Small intestine (tissue), 7 donors: Measurements from ENCODE around the gene DUOX1. TPM values are rescaled to one million over a fixed set of nuclear protein-coding genes. Genes with fewer than 3 reads are reported as not detected.

Experiments used
- DNase-seq, 2 donors: peaks; one replicate each; pipeline versions ENCODE4 v3.0.0 to v3.0.0-alpha.2; 2013
- FAIRE-seq: peaks from 2 replicates; lab custom pipeline; 2012; peaks lifted over from hg19 to GRCh38; lab: Jason Lieb, UNC
- H3K27ac ChIP-seq, 3 donors: one replicate each; pipeline ENCODE4 v1.5.1; 2013; ENCODE audit warnings: low read length in 2 of 3, mild to moderate bottlenecking in 2 of 3, control low read depth in 1 of 3, inconsistent platforms in 1 of 3, low read depth in 1 of 3, moderate library complexity in 1 of 3
- H3K27me3 ChIP-seq, 3 donors: one replicate each; pipeline ENCODE4 v1.6.1; 2013; ENCODE audit warnings: low read length in 3 of 3, inconsistent platforms in 1 of 3; ENCODE audit not compliant: control insufficient read depth in 3 of 3, insufficient read depth in 3 of 3
- H3K36me3 ChIP-seq, 3 donors: one replicate each; pipeline ENCODE4 v1.6.1; 2013; ENCODE audit warnings: low read length in 3 of 3, inconsistent platforms in 1 of 3, low read depth in 1 of 3, mild to moderate bottlenecking in 1 of 3, moderate library complexity in 1 of 3; ENCODE audit not compliant: control insufficient read depth in 3 of 3, insufficient read depth in 2 of 3
- H3K4me1 ChIP-seq, 3 donors: one replicate each; pipeline ENCODE4 v1.6.1; 2013; ENCODE audit warnings: low read length in 2 of 3, inconsistent platforms in 1 of 3, low read depth in 1 of 3, mild to moderate bottlenecking in 1 of 3, moderate library complexity in 1 of 3; ENCODE audit not compliant: control insufficient read depth in 3 of 3, insufficient read depth in 2 of 3
- H3K4me3 ChIP-seq, 3 donors: one replicate each; pipeline ENCODE4 v1.5.1; 2013; ENCODE audit warnings: low read length in 3 of 3, control low read depth in 1 of 3, inconsistent platforms in 1 of 3, low read depth in 1 of 3, mild to moderate bottlenecking in 1 of 3, moderate library complexity in 1 of 3
- H3K9me3 ChIP-seq, 2 donors: one replicate each; pipeline ENCODE4 v1.6.1; 2013; ENCODE audit warnings: low read depth in 1 of 2, low read length in 1 of 2; ENCODE audit not compliant: control insufficient read depth in 2 of 2, insufficient read depth in 1 of 2
- WGBS, 3 donors: extraction: QIAGEN DNeasy Blood & Tissue Kit; methylation state at CpG; one replicate each; pipeline ENCODE4 v1.1.7; 2013; 5-methylcytosine and 5-hydroxymethylcytosine counted together
- polyA plus RNA-seq, 4 donors: library from polyadenylated mRNA; stranded (reverse) in 3 of 4; unstranded in 1 of 4; fragments of 200-250 nt in 3 of 4; fragments of 120-200 nt in 1 of 4; gene quantifications; one replicate each; pipeline versions ENCODE4 v1.2.1 to v1.2.3, GENCODE V29; 2013
- donor health status: healthy with polysubstance abuse.
- donor health status: control.
- donor health status: control.
- donor health status: Bipolar disorder and iron deficiency.
- donor health status: healthy.

Gene DUOX1
- polyA plus RNA-seq, 4 donors: 0.33 to 2.5 (median 0.67) TPM; not detected in 1

GRCh38 chr15:45091161-45091560 lies 38.6 kb upstream of the DUOX1 start:
- peaks cover 0 to 25% (median 0%) of the 10 kb centered on the region in 3 donors for H3K27me3 ChIP-seq
- H3K36me3 ChIP-seq: no peaks in the 10 kb centered on the region
- H3K4me1 ChIP-seq: no peaks in the 10 kb centered on the region
- H3K27ac ChIP-seq: no peak overlapping the region
- no peaks in the 10 kb centered on the region for H3K9me3 ChIP-seq
- FAIRE-seq (no peak), DNase-seq (no peak)
- H3K4me3 ChIP-seq: no peak overlapping the region
- WGBS, 3 donors: 55 to 61% (median 61%) methylated on average over 7 of the region's 7 CpGs

GRCh38 chr15:45091576-45091975 lies 38.2 kb upstream of the DUOX1 start:
- Histone ChIP-seq H3K9me3 (no peaks in the 10 kb centered on the region), H3K36me3 (no peaks in the 10 kb centered on the region), H3K27me3 (peaks cover 0 to 25% (median 0%) of the 10 kb centered on the region in 3 donors), H3K4me1 (no peaks in the 10 kb centered on the region), H3K4me3 (no peak overlapping the region), H3K27ac (no peak overlapping the region)
- no peak for FAIRE-seq
- WGBS, 3 donors: 79 to 93% (median 86%) methylated on average over 2 of the region's 2 CpGs
- DNase-seq: no peak

GRCh38 chr15:45093013-45093412 lies 36.8 kb upstream of the DUOX1 start:
- H3K4me3 ChIP-seq: no peak overlapping the region
- H3K4me1 ChIP-seq: no peaks in the 10 kb centered on the region
- H3K9me3 ChIP-seq: no peaks in the 10 kb centered on the region
- FAIRE-seq (no peak), DNase-seq (no peak)
- WGBS, 3 donors: 82 to 91% (median 89%) methylated on average over 4 of the region's 4 CpGs
- H3K36me3 ChIP-seq: no peaks in the 10 kb centered on the region
- H3K27ac ChIP-seq: no peak overlapping the region
- H3K27me3 ChIP-seq: peaks cover 0 to 13% (median 0%) of the 10 kb centered on the region in 3 donors

- H3K4me3 ChIP-seq: no peak overlapping the region
- H3K4me1 ChIP-seq: no peaks in the 10 kb centered on the region
- H3K36me3 ChIP-seq: no peaks in the 10 kb centered on the region
- DNase-seq (no peak), FAIRE-seq (no peak)
- H3K9me3 ChIP-seq: no peaks in the 10 kb centered on the region
- H3K27me3 ChIP-seq: peaks cover 0 to 11% (median 0%) of the 10 kb centered on the region in 3 donors
- H3K27ac ChIP-seq: no peak overlapping the region
- 84 to 90% (median 87%) methylated on average over 11 of the region's 11 CpGs for WGBS, 3 donors
These were observed 36.0 kb upstream of the DUOX1 start for GRCh38 chr15:45093622-45094357.

- Histone ChIP-seq H3K27ac (no peak overlapping the region), H3K9me3 (no peaks in the 10 kb centered on the region), H3K36me3 (no peaks in the 10 kb centered on the region), H3K27me3 (peaks cover 0 to 10% (median 0%) of the 10 kb centered on the region in 3 donors), H3K4me1 (no peaks in the 10 kb centered on the region), H3K4me3 (no peak overlapping the region)
- DNase-seq: no peak
- WGBS, 3 donors: 80 to 86% (median 83%) methylated on average over 9 of the region's 9 CpGs
- FAIRE-seq: no peak
These were observed 35.5 kb upstream of the DUOX1 start for GRCh38 chr15:45094358-45094730.

GRCh38 chr15:45095661-45096060 lies 34.1 kb upstream of the DUOX1 start:
- no peak for DNase-seq
- H3K4me1 ChIP-seq: no peaks in the 10 kb centered on the region
- FAIRE-seq: no peak
- H3K4me3 ChIP-seq: no peak overlapping the region
- 83 to 95% (median 93%) methylated on average over 11 of the region's 11 CpGs for WGBS, 3 donors
- H3K27me3 ChIP-seq: peaks cover 0 to 11% (median 0%) of the 10 kb centered on the region in 3 donors
- H3K9me3 ChIP-seq: no peaks in the 10 kb centered on the region
- H3K27ac ChIP-seq: no peak overlapping the region
- H3K36me3 ChIP-seq: no peaks in the 10 kb centered on the region

- 93 to 97% (median 95%) methylated on average over 7 of the region's 7 CpGs for WGBS, 3 donors
- H3K4me3 ChIP-seq: no peak overlapping the region
- no peak for DNase-seq
These were observed 32.3 kb upstream of the DUOX1 start for GRCh38 chr15:45097466-45097865.

GRCh38 chr15:45099549-45100165 lies 30.1 kb upstream of the DUOX1 start:
- Histone ChIP-seq H3K4me1 (no peaks in the 10 kb centered on the region), H3K27me3 (peaks cover 0 to 8% (median 0%) of the 10 kb centered on the region in 3 donors), H3K4me3 (no peak overlapping the region), H3K27ac (no peak overlapping the region), H3K36me3 (no peaks in the 10 kb centered on the region), H3K9me3 (no peaks in the 10 kb centered on the region)
- DNase-seq (no peak), FAIRE-seq (no peak)
- 88 to 89% (median 88%) methylated on average over 23 of the region's 23 CpGs for WGBS, 3 donors

More at GRCh38 chr15:45097466-45097865, 32.3 kb upstream of the DUOX1 start:
- no peak for FAIRE-seq
- no peak overlapping the region for H3K27ac ChIP-seq
- H3K27me3 ChIP-seq: peaks cover 0 to 9% (median 0%) of the 10 kb centered on the region in 3 donors
- no peaks in the 10 kb centered on the region for H3K36me3 ChIP-seq
- no peaks in the 10 kb centered on the region for H3K4me1 ChIP-seq
- H3K9me3 ChIP-seq: no peaks in the 10 kb centered on the region
